Left lobe of liver (tissue), 2 donors: ENCODE measurements around the gene GTF3C5. TPM values are rescaled to one million over a fixed set of nuclear protein-coding genes. Genes with fewer than 3 reads are reported as not detected.

Source experiments
- ATAC-seq: fragments of 200-7000 bp; cut with Tn5 transposase; one replicate; pipeline ENCODE4 v1.9.1; 2020; ENCODE audit warnings: mild to moderate bottlenecking, moderate library complexity
- DNase-seq: peaks from one replicate; pipeline ENCODE4 v3.0.0-alpha.2; 2020; ENCODE audit warnings: low spot score
- total RNA-seq: library from RNA; stranded (reverse); gene quantifications from one replicate; pipeline ENCODE4 v1.2.1, GENCODE V29; 2021
- donor health status: DM: no; HTN: no; CAD: no; lungs with moderate emphysema.
- donor health status: DM: no; HTN: yes; CAD: no.

GTF3C5 gene
- total RNA-seq, 1 donor from 2014 or later, result 24.6 TPM

GRCh38 chr9:133103987-133104505 lies 73.2 kb downstream of the GTF3C5 start:
- no peak for ATAC-seq

GRCh38 chr9:133104718-133105460 lies 74.1 kb downstream of the GTF3C5 start:
- DNase-seq (no peak), ATAC-seq (no peak)

More at GRCh38 chr9:133103987-133104505, 73.2 kb downstream of the GTF3C5 start:
- DNase-seq, result no peak

- ATAC-seq (no peak), DNase-seq (no peak)
Observed at GRCh38 chr9:133105461-133105770, 74.6 kb downstream of the GTF3C5 start.

- ATAC-seq, result no peak
- no peak for DNase-seq
Observed at GRCh38 chr9:133106511-133107244, 75.9 kb downstream of the GTF3C5 start.

- ATAC-seq, result no peak
- DNase-seq, result no peak
Observed at GRCh38 chr9:133107245-133107722, 76.5 kb downstream of the GTF3C5 start.

Other genes with a start within 250 kb of the GTF3C5 start
- gene AK8, start 152.7 kb upstream of the GTF3C5 start, total RNA-seq, result not detected
- 0.75 TPM for gene SPACA9, start 152.1 kb upstream of the GTF3C5 start, total RNA-seq
- gene TSC1, start 86.4 kb upstream of the GTF3C5 start, total RNA-seq, result 16.8 TPM
- gene GFI1B, start 52.3 kb upstream of the GTF3C5 start, total RNA-seq, result 0.15 TPM
- gene CEL, start 31.0 kb downstream of the GTF3C5 start, total RNA-seq, result 7.7 TPM
- gene RALGDS, start 90.2 kb downstream of the GTF3C5 start, total RNA-seq, result 4.7 TPM
- gene GBGT1, start 132.9 kb downstream of the GTF3C5 start, total RNA-seq, result 1.2 TPM
- gene OBP2B, start 178.3 kb downstream of the GTF3C5 start, total RNA-seq, result not detected
- 0.03 TPM for gene ABO, start 244.2 kb downstream of the GTF3C5 start, total RNA-seq